ENCODE results near the gene HSBP1L1. TPM values are rescaled to one million over a fixed set of nuclear protein-coding genes. Genes with fewer than 3 reads are reported as not detected.
"Not testable (repeated sequence)": the region's sequence is repeated elsewhere in the genome, so short reads cannot be mapped to it uniquely, and the experiment has no call there.

HSBP1L1 gene
- total RNA-seq, 2 donors from 2014 or later: 42.4 to 77.8 TPM

GRCh38 chr18:80004600-80005342 lies 40.3 kb downstream of the HSBP1L1 start:
- ATAC-seq (no peak), DNase-seq (no peak)
- intact Hi-C loops (cut with DNase I, micrococcal nuclease): no loop called here

DNA sequence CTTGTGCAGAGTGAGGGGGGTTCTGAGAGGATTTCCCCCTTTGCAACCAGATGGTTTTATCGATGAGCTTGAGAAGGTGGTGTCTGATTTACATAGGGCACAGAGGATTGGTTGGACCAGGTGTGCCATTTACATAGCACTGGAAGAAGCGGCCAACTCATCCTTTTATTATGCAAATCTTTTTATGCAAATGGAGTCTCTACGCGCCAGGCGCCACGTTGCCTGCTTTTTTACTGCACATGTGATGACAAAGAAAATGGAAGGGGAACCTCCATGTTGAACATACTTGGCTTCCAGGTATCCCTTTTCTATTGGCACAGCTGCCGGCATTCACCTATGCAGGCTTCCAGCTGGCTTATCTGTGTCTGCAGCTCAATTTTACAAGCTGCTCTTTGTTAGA lies 42.3 kb downstream of the HSBP1L1 start:
- ATAC-seq (no peak), DNase-seq (no peak)
- intact Hi-C loops (cut with DNase I, micrococcal nuclease): no loop called here

GRCh38 chr18:80009661-80010550 lies 45.5 kb downstream of the HSBP1L1 start:
- intact Hi-C loops (cut with DNase I, micrococcal nuclease): no loop called here
- peak; percentile 34 for ATAC-seq

GRCh38 chr18:80010551-80010906 lies 46.1 kb downstream of the HSBP1L1 start:
- ATAC-seq (no peak), DNase-seq (no peak)
- intact Hi-C loops (cut with DNase I, micrococcal nuclease): no loop called here

More at GRCh38 chr18:80009661-80010550, 45.5 kb downstream of the HSBP1L1 start:
- DNase-seq: peak; percentile 40 to 80

DNA sequence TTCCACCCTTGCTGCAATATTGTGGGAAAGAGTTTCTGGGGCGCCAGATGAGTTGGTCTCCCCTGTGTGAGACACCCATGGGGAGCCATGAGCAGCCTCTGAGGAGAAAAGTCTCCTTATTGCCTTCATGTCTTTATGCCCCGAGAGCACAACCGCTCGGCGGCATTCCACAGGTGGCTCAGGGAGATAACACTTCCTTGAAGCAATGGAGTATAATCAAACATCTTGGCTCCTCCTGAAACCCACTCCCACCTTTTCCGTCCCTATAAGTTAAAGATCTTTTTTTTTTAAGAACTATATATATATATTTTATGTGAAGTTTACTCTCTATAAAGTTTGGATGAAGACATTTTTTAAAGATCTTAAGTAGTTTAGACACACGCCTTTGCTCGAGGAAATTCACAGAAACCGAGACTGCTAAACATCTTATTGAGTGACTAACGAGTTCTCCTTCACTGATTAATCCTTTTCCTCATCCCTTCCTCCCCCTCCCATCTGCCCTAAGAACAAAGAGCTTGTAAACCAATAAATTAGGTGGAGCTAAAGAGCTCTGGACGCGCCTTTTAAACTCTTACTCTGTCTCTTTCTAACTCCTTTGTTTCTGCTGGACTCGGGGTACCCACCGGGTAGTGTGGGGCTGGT lies 47.2 kb downstream of the HSBP1L1 start:
- intact Hi-C loops (cut with DNase I, micrococcal nuclease); ATAC-seq; DNase-seq: not testable (repeated sequence)

- DNase-seq (no peak), ATAC-seq (no peak)
- intact Hi-C loops (cut with DNase I, micrococcal nuclease): no loop called here
Observed at GRCh38 chr18:80012714-80013113, 48.3 kb downstream of the HSBP1L1 start.

Other genes starting within 250 kb of the HSBP1L1 start
- gene KCNG2, start 166.7 kb upstream of the HSBP1L1 start, total RNA-seq: not detected
- 100 to 1,000 TPM in 1 of 2 donors, 10 to 100 TPM in 1; 59.4 to 119 TPM for gene SLC66A2, start 13.0 kb upstream of the HSBP1L1 start, total RNA-seq
- gene TXNL4A, start 23.9 kb downstream of the HSBP1L1 start, total RNA-seq: 10 to 100 TPM; 72.6 to 96.2 TPM
- 10 to 100 TPM; 14.9 to 16.4 TPM for gene RBFA, start 69.8 kb downstream of the HSBP1L1 start, total RNA-seq
- gene ADNP2, start 144.6 kb downstream of the HSBP1L1 start, total RNA-seq: 10 to 100 TPM; 17.6 to 20.6 TPM

All from left colon (tissue), 2 donors.